ENCODE results near the gene PACSIN3. TPM values are rescaled to one million over a fixed set of nuclear protein-coding genes. Genes with fewer than 3 reads are reported as not detected.

Gene PACSIN3
- polyA plus RNA-seq, 1 donor (not counting 4 experiments of a cell fraction or from before 2014, with no cell fraction given) = 28.1 TPM

DNA sequence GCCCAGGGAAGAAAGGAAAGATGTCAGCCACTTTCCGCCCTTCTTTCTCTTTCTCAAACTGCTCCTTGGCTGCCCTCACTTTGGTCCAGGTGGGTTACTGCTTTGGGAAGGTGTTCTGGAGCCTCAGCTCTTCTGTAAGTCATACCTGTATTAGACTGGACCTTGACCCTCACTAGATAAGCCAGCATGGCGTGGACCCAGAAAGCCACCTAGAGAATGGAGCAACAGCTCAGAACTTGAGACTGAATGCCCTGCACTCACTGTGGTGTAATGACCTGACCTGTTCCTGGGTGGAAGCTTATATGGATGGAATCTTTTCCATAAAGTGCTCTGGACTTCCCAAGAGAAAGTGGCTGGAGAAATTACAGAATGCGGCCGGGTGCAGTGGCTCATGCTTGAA is 46.8 kb upstream of the PACSIN3 start:
- H3K4me1 ChIP-seq (ENCODE audit: control insufficient read depth, extremely low read depth, insufficient read depth, low read length) = peaks cover 7% of the 10 kb centered on the region
- peaks cover 15 to 27% of the 10 kb centered on the region in 2 experiments for H3K36me3 ChIP-seq (ENCODE audit: control insufficient read depth in 2 of 2, extremely low read depth in 1 of 2, insufficient read depth in 2 of 2, low read length in 2 of 2)
- DNase-seq (ENCODE audit: low read depth, low spot score) (no peak), FAIRE-seq (no peak)
- H3K9me1 ChIP-seq (ENCODE audit: control insufficient read depth, extremely low read depth, insufficient read depth, low read length) = no peaks in the 10 kb centered on the region
- no peaks in the 10 kb centered on the region for H3K9me3 ChIP-seq (ENCODE audit: control insufficient read depth, low read depth, low read length)
- H3K4me2 ChIP-seq (ENCODE audit: control insufficient read depth, extremely low read depth, insufficient read depth, low read depth, low read length) = no peak overlapping the region
- H4K20me1 ChIP-seq (ENCODE audit: control insufficient read depth, extremely low read depth, insufficient read depth, low read length) = no peaks in the 10 kb centered on the region
- H3K9ac ChIP-seq (ENCODE audit: control insufficient read depth, extremely low read depth, insufficient read depth, low read length) = no peak overlapping the region
- dilution Hi-C loops (cut with MboI; ENCODE audit: extremely low pct_ligation_motif_present, low sequenced_read_pairs) = no loop called here
- no peaks in the 10 kb centered on the region for H3K79me2 ChIP-seq (ENCODE audit: control insufficient read depth, insufficient read depth, low read length)
- no peak overlapping the region for H3K4me3 ChIP-seq (ENCODE audit: control insufficient read depth in 2 of 3, extremely low read depth in 1 of 3, insufficient read depth in 2 of 3, low read depth in 1 of 3, low read length in 3 of 3)
- H2AFZ ChIP-seq (ENCODE audit: control insufficient read depth, low read length) = no peak overlapping the region
- no peaks in the 10 kb centered on the region for H3K27me3 ChIP-seq (ENCODE audit: control insufficient read depth, extremely low read depth, insufficient read depth, low read length)
- H3K27ac ChIP-seq (ENCODE audit: control insufficient read depth, insufficient read depth, low read length) = no peak overlapping the region
- no peak for TF ChIP-seq EZH2 (IDR thresholded peaks at IDR 0.05; ENCODE audit: low read length)
- TF ChIP-seq, protein P1, sequence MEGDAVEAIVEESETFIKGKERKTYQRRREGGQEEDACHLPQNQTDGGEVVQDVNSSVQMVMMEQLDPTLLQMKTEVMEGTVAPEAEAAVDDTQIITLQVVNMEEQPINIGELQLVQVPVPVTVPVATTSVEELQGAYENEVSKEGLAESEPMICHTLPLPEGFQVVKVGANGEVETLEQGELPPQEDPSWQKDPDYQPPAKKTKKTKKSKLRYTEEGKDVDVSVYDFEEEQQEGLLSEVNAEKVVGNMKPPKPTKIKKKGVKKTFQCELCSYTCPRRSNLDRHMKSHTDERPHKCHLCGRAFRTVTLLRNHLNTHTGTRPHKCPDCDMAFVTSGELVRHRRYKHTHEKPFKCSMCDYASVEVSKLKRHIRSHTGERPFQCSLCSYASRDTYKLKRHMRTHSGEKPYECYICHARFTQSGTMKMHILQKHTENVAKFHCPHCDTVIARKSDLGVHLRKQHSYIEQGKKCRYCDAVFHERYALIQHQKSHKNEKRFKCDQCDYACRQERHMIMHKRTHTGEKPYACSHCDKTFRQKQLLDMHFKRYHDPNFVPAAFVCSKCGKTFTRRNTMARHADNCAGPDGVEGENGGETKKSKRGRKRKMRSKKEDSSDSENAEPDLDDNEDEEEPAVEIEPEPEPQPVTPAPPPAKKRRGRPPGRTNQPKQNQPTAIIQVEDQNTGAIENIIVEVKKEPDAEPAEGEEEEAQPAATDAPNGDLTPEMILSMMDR (optimal IDR thresholded peaks at IDR 0.05 in 1 of 3, IDR thresholded peaks at IDR 0.05 in 1 of 3, conservative IDR thresholded peaks at IDR 0.05 in 1 of 3; ENCODE audit: extremely low read depth in 1 of 3, insufficient read depth in 2 of 3, low read length in 3 of 3) = no peak

GRCh38 chr11:47229161-47229560 is 42.9 kb upstream of the PACSIN3 start:
- H3K9me3 ChIP-seq (ENCODE audit: control insufficient read depth, low read depth, low read length) = no peaks in the 10 kb centered on the region
- no peak for TF ChIP-seq EZH2 (IDR thresholded peaks at IDR 0.05; ENCODE audit: low read length)
- TF ChIP-seq, protein P1 (optimal IDR thresholded peaks at IDR 0.05 in 1 of 3, IDR thresholded peaks at IDR 0.05 in 1 of 3, conservative IDR thresholded peaks at IDR 0.05 in 1 of 3; ENCODE audit: extremely low read depth in 1 of 3, insufficient read depth in 2 of 3, low read length in 3 of 3) = no peak
- H4K20me1 ChIP-seq (ENCODE audit: control insufficient read depth, extremely low read depth, insufficient read depth, low read length) = no peaks in the 10 kb centered on the region
- H2AFZ ChIP-seq (ENCODE audit: control insufficient read depth, low read length) = no peak overlapping the region
- FAIRE-seq = no peak
- peaks cover 2% of the 10 kb centered on the region for H3K79me2 ChIP-seq (ENCODE audit: control insufficient read depth, insufficient read depth, low read length)
- H3K9me1 ChIP-seq (ENCODE audit: control insufficient read depth, extremely low read depth, insufficient read depth, low read length) = no peaks in the 10 kb centered on the region
- no peak for DNase-seq (ENCODE audit: low read depth, low spot score)
- no peak overlapping the region for H3K4me2 ChIP-seq (ENCODE audit: control insufficient read depth, extremely low read depth, insufficient read depth, low read depth, low read length)
- no peaks in the 10 kb centered on the region for H3K27me3 ChIP-seq (ENCODE audit: control insufficient read depth, extremely low read depth, insufficient read depth, low read length)
- H3K27ac ChIP-seq (ENCODE audit: control insufficient read depth, insufficient read depth, low read length) = no peak overlapping the region
- H3K9ac ChIP-seq (ENCODE audit: control insufficient read depth, extremely low read depth, insufficient read depth, low read length) = no peak overlapping the region
- H3K4me3 ChIP-seq (ENCODE audit: control insufficient read depth in 2 of 3, extremely low read depth in 1 of 3, insufficient read depth in 2 of 3, low read depth in 1 of 3, low read length in 3 of 3) = no peak overlapping the region
- H3K36me3 ChIP-seq (ENCODE audit: control insufficient read depth in 2 of 2, extremely low read depth in 1 of 2, insufficient read depth in 2 of 2, low read length in 2 of 2) = peaks cover 10% of the 10 kb centered on the region in 2 experiments
- dilution Hi-C loops (cut with MboI; ENCODE audit: extremely low pct_ligation_motif_present, low sequenced_read_pairs) = no loop called here
- no peaks in the 10 kb centered on the region for H3K4me1 ChIP-seq (ENCODE audit: control insufficient read depth, extremely low read depth, insufficient read depth, low read length)
